GM12878 (cell line): ENCODE measurements around the gene ACTL6B. TPM values are rescaled to one million over a fixed set of nuclear protein-coding genes. Genes with fewer than 3 reads are reported as not detected.

Source experiments
- ATAC-seq: fragments of 200-7000 bp; cut with Tn5 transposase; 3 replicates; pipeline ENCODE4 v1.9.1; 2020; ENCODE audit warnings: mild to moderate bottlenecking, moderate library complexity
- BruUV-seq: library from RNA; stranded (reverse); fragments of 400-500 nt; replicated peaks from 2 replicates; lab custom pipeline; 2021; lab: Mats Ljungman, UMichigan
- CTCF ChIA-PET: fragments of 300-600 bp; sonication (Branson Sonifier 250); formaldehyde crosslinking; extraction: SDS; loops from one replicate; lab custom pipeline; 2021; ENCODE audit warnings: inconsistent platforms; lab: Yijun Ruan, JAX
- POLR2A ChIA-PET: fragments of 350-600 bp; formaldehyde crosslinking; extraction: SDS; loops from one replicate; lab custom pipeline; 2021; ENCODE audit warnings: inconsistent platforms; lab: Charles Lee
- RAD21 ChIA-PET: fragments of 300-600 bp; sonication (Branson Sonifier 250); formaldehyde crosslinking; loops from one replicate; lab custom pipeline; 2023; ENCODE audit warnings: antibody characterized with exemption; ENCODE audit not compliant: unreplicated experiment; lab: Charles Lee
- SMC1A ChIA-PET: fragments of 300-600 bp; sonication (Branson Sonifier 250); formaldehyde crosslinking; loops from one replicate; lab custom pipeline; 2023; ENCODE audit not compliant: unreplicated experiment, uncharacterized antibody; lab: Charles Lee
- DNase-seq: peaks from one replicate; pipeline ENCODE4 v3.0.0-alpha.2; 2011; ENCODE audit warnings: low read depth, low spot score
- FAIRE-seq: peaks from 3 replicates; lab custom pipeline; 2011; peaks lifted over from hg19 to GRCh38; lab: Jason Lieb, UNC
- H2AFZ ChIP-seq: 2 replicates; pipeline ENCODE4 v1.6.0; 2011; ENCODE audit warnings: low read depth, low read length, control low read depth; ENCODE audit not compliant: control insufficient read depth
- H3K27ac ChIP-seq: 2 replicates; pipeline ENCODE4 v1.5.1; 2011; ENCODE audit warnings: control low read depth; ENCODE audit not compliant: control insufficient read depth, insufficient read depth
- H3K27me3 ChIP-seq, 2 experiments: replicated peaks in 1 of 2; 2 replicates each; pipeline versions ENCODE4 v1.6.0 to v1.6.1; 2011; ENCODE audit warnings: low read length in 1 of 2; ENCODE audit not compliant: control insufficient read depth in 2 of 2, insufficient read depth in 2 of 2
- H3K36me3 ChIP-seq, 2 experiments: 2 replicates each; pipeline ENCODE4 v1.5.1; 2011; ENCODE audit warnings: low read length in 1 of 2; ENCODE audit not compliant: control insufficient read depth in 2 of 2, insufficient read depth in 2 of 2
- H3K4me1 ChIP-seq: 2 replicates; pipeline ENCODE4 v1.6.1; 2011; ENCODE audit warnings: mild to moderate bottlenecking, low read length, moderate library complexity, mixed read lengths; ENCODE audit not compliant: control insufficient read depth, insufficient read depth
- H3K4me2 ChIP-seq: 2 replicates; pipeline ENCODE4 v1.6.0; 2011; ENCODE audit warnings: control low read depth; ENCODE audit not compliant: control insufficient read depth, insufficient read depth
- H3K4me3 ChIP-seq: fragments of 200-600 bp; sonication (generic); 2 replicates; pipeline ENCODE4 v1.5.1; 2016
- H3K79me2 ChIP-seq: 2 replicates; pipeline ENCODE4 v1.6.0; 2011; ENCODE audit warnings: low read length; ENCODE audit not compliant: control insufficient read depth, insufficient read depth
- H3K9ac ChIP-seq: 2 replicates; pipeline ENCODE4 v1.8.0; 2011; ENCODE audit warnings: low read length, control low read depth, mixed read lengths; ENCODE audit not compliant: control insufficient read depth, insufficient read depth
- H3K9me3 ChIP-seq: replicated peaks from 3 replicates; pipeline ENCODE4 v1.5.1; 2011; ENCODE audit warnings: mild to moderate bottlenecking, low read length; ENCODE audit not compliant: control insufficient read depth, insufficient read depth
- H4K20me1 ChIP-seq: 2 replicates; pipeline ENCODE4 v1.6.0; 2011; ENCODE audit not compliant: control insufficient read depth, insufficient read depth
- CBFB ChIP-seq: IDR thresholded peaks from 2 replicates; pipeline ENCODE4 v1.6.1; 2016; ENCODE audit warnings: antibody characterized with exemption, low read depth
- MTA2 ChIP-seq: fragments of 450-650 bp; IDR thresholded peaks from 2 replicates; pipeline ENCODE4 v1.6.1; 2016; ENCODE audit warnings: low read depth, mild to moderate bottlenecking, moderate library complexity
- MYC ChIP-seq: IDR thresholded peaks from 2 replicates; pipeline ENCODE4 v1.6.1; 2011; ENCODE audit warnings: mild to moderate bottlenecking, low read length, moderate library complexity, inconsistent platforms; ENCODE audit not compliant: insufficient read depth, insufficient replicate concordance, insufficient read length, severe bottlenecking
- SIN3A ChIP-seq: IDR thresholded peaks from 2 replicates; pipeline ENCODE4 v1.6.1; 2012; ENCODE audit warnings: low read depth, low read length, improper control_type of control experiment
- SREBF1 ChIP-seq: IDR thresholded peaks from 2 replicates; pipeline ENCODE4 v1.6.1; 2012; ENCODE audit warnings: mild to moderate bottlenecking, low read length
- STAT3 ChIP-seq: IDR thresholded peaks from 2 replicates; pipeline ENCODE4 v1.6.1; 2011; ENCODE audit warnings: low read depth, low read length, improper control_type of control experiment
- WGBS: methylation state at CpG from one replicate; pipeline ENCODE4 v1.1.6; 2016; ENCODE audit warnings: low lambda C conversion rate; ENCODE audit not compliant: insufficient replicate concordance, insufficient coverage; ENCODE audit errors: missing lambda C conversion rate; 5-methylcytosine and 5-hydroxymethylcytosine counted together
- in situ Hi-C: fragments of 300-500 bp; cut with MboI; formaldehyde crosslinking; loops from 9 replicates; pipeline ENCODE4 v1.14.3; 2018; ENCODE audit warnings: mixed read lengths
- intact Hi-C: fragments of 100-400 bp; cut with micrococcal nuclease; formaldehyde crosslinking; loops from one replicate; pipeline ENCODE4 v1.14.2; 2022; ENCODE audit not compliant: unreplicated experiment
- polyA plus RNA-seq, 11 experiments: library from polyadenylated mRNA; depleted of rRNA in 4 of 11; unstranded in 6 of 11; stranded (reverse) in 5 of 11; fragments of >200 nt; fragmentation: Nextera tagmentation in 4 of 11; fragmentation: Illumina TruSeq in 1 of 11; extraction: Ambion mirVana in 4 of 11; extraction: Trizol in 1 of 11; gene quantifications; 1 replicate in 1 of 11; 2 replicates in 10 of 11; pipeline versions ENCODE4 v1.2.1 to v1.2.3, GENCODE V29; 2011 to 2016; ENCODE audit warnings: inconsistent platforms in 2 of 11, missing spikeins in 2 of 11, low read depth in 1 of 11
- total RNA-seq, 4 experiments: library from RNA; depleted of rRNA in 3 of 4; stranded (reverse); fragments of >200 nt in 3 of 4; fragmentation: Illumina TruSeq in 1 of 4; extraction: Trizol in 1 of 4; gene quantifications; 2 replicates each; pipeline versions ENCODE4 v1.2.1 to v1.2.3, GENCODE V29; 2013 to 2021
- TF ChIP-seq, protein P1 (sequence below): IDR thresholded peaks from 2 replicates; pipeline ENCODE4 v1.6.1; 2012; ENCODE audit warnings: low read depth, low read length, improper control_type of control experiment

The ACTL6B gene
- total and polyA plus RNA-seq, 10 of the 15 experiments (the other 5 are each of a cell fraction or from before 2014, with no cell fraction given): not detected

DNA sequence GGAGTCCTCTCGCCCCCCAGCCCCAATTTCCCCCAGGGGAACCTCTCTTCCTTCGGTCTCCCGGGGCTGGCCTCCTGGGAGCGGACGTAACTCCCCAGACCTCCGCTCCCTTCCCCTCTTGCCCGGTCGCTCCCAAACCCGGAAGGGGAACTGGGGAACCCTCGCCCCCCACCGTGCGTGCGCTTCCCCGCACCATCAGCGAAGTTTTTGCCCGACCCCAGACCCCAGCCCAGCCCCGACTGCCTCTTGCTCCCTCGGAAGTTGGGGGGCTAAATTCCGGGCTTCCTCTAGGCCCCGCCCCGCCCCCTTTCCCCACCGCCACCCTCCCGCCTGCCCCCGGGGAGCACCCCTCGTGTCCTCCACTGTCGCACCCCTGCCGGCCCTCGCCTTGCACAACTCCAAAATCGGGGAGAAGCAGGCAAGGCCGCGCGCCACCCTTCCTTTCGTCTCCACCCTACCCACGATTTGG, 17.7 kb upstream of the ACTL6B start:
- peak overlapping the region; percentile 92 for H3K27ac ChIP-seq
- BruUV-seq: no TSS peak
- no peaks in the 10 kb centered on the region for H3K27me3 ChIP-seq
- H3K4me2 ChIP-seq: peak overlapping the region; percentile 72
- DNase-seq (no peak), ATAC-seq (peak; percentile 4; the same call in 2 of the 3 replicates), FAIRE-seq (no peak)
- no peaks in the 10 kb centered on the region for H3K9me3 ChIP-seq
- H3K4me1 ChIP-seq: no peaks in the 10 kb centered on the region; the same call in 1 of the 2 replicates
- H2AFZ ChIP-seq: peak overlapping the region; percentile 68
- WGBS: under 1% methylated on average over 17 of the region's 34 CpGs
- TF ChIP-seq MYC (peak; percentile 2), CBFB (0 out of 2 replicates have a peak, but pooled peaks have one; percentile 13), MTA2 (0 out of 2 replicates have a peak, but pooled peaks have one; percentile 3), STAT3 (no peak), SIN3A (0 out of 2 replicates have a peak, but pooled peaks have one; percentile 2), SREBF1 (no peak)
- TF ChIP-seq, protein P1, sequence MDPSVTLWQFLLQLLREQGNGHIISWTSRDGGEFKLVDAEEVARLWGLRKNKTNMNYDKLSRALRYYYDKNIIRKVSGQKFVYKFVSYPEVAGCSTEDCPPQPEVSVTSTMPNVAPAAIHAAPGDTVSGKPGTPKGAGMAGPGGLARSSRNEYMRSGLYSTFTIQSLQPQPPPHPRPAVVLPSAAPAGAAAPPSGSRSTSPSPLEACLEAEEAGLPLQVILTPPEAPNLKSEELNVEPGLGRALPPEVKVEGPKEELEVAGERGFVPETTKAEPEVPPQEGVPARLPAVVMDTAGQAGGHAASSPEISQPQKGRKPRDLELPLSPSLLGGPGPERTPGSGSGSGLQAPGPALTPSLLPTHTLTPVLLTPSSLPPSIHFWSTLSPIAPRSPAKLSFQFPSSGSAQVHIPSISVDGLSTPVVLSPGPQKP: 0 out of 2 replicates have a peak, but pooled peaks have one; percentile 1
- in situ Hi-C loops: no loop called here
- peak overlapping the region; percentile 98 for H3K4me3 ChIP-seq
- SMC1A ChIA-PET: interaction anchor here (0.9 kb wide), 1 partner anchor 170 kb away, joined by 3 read pairs; no protein-coding TSS in a partner anchor
- peak overlapping the region; percentile 94 for H3K9ac ChIP-seq
- 0 out of 2 replicates have a peak, but pooled peaks cover 3% of the 10 kb centered on the region for H4K20me1 ChIP-seq
- intact Hi-C loops: loop anchor here (2.0 kb wide), 1 partner anchor 61 kb away; the partner anchor contains the start of gene MOSPD3
- peaks cover 4 to 21% of the 10 kb centered on the region in 2 experiments; a peak in 2 of 4 replicates for H3K36me3 ChIP-seq
- CTCF ChIA-PET: interaction anchor here (1.1 kb wide), 3 partner anchors 17 to 40 kb away, joined by 3 to 4 read pairs (median 3); no protein-coding TSS in a partner anchor
- peaks cover 24% of the 10 kb centered on the region for H3K79me2 ChIP-seq
- POLR2A ChIA-PET: interaction anchor here (0.7 to 1.8 kb wide), 3 partner anchors 32 to 200 kb away, joined by 5 to 7 read pairs (median 6); partner anchors contain the start of genes FBXO24, LRCH4 and POP7
- RAD21 ChIA-PET: interaction anchor here (1.3 kb wide), 1 partner anchor 62 kb away, joined by 3 read pairs; the partner anchor contains the start of gene MOSPD3
